Smooth muscle cell (in vitro differentiated cells): ENCODE measurements around the gene OPN1MW3. TPM values are rescaled to one million over a fixed set of nuclear protein-coding genes. Genes with fewer than 3 reads are reported as not detected.
"Not testable (repeated sequence)": the region's sequence is repeated elsewhere in the genome, so short reads cannot be mapped to it uniquely, and the experiment has no call there.

Experiments
- DNase-seq: peaks from one replicate; lab custom pipeline; 2025; ENCODE audit not compliant: unreplicated experiment; lab: John Stamatoyannopoulos, UW
- H2AFZ ChIP-seq: fragments of 200-600 bp; sonication (generic); 2 replicates; pipeline ENCODE4 v1.6.0; 2016; ENCODE audit warnings: antibody characterized with exemption, low read depth, mild to moderate bottlenecking
- H3F3A ChIP-seq: fragments of 200-600 bp; sonication (generic); 2 replicates; pipeline ENCODE4 v1.6.0; 2017; ENCODE audit warnings: antibody characterized with exemption, low read depth
- H3K27ac ChIP-seq: fragments of 200-600 bp; sonication (generic); 2 replicates; pipeline ENCODE4 v1.5.1; 2016; ENCODE audit warnings: low read depth, mild to moderate bottlenecking
- H3K27me3 ChIP-seq: fragments of 200-600 bp; sonication (generic); 2 replicates; pipeline ENCODE4 v1.6.1; 2016; ENCODE audit warnings: low read depth, mild to moderate bottlenecking
- H3K36me3 ChIP-seq: fragments of 200-600 bp; sonication (generic); 2 replicates; pipeline ENCODE4 v1.5.1; 2016; ENCODE audit warnings: low read depth
- H3K4me1 ChIP-seq: fragments of 200-600 bp; sonication (generic); 2 replicates; pipeline ENCODE4 v1.5.1; 2016; ENCODE audit warnings: low read depth
- H3K4me2 ChIP-seq: fragments of 200-600 bp; sonication (generic); 2 replicates; pipeline ENCODE4 v1.6.0; 2016; ENCODE audit warnings: mild to moderate bottlenecking
- H3K4me3 ChIP-seq: fragments of 200-600 bp; sonication (generic); 2 replicates; pipeline ENCODE4 v1.5.1; 2016; ENCODE audit warnings: mild to moderate bottlenecking
- H3K79me2 ChIP-seq: fragments of 200-600 bp; sonication (generic); 2 replicates; pipeline ENCODE4 v1.6.0; 2016; ENCODE audit warnings: low read depth, mild to moderate bottlenecking
- H3K9ac ChIP-seq: fragments of 200-600 bp; sonication (generic); 2 replicates; pipeline ENCODE4 v1.6.0; 2016; ENCODE audit warnings: low read depth
- H3K9me3 ChIP-seq: fragments of 200-600 bp; sonication (generic); replicated peaks from 2 replicates; pipeline ENCODE4 v1.5.1; 2016; ENCODE audit warnings: low read depth
- H4K20me1 ChIP-seq: fragments of 200-600 bp; sonication (generic); 2 replicates; pipeline ENCODE4 v1.6.0; 2016; ENCODE audit warnings: low read depth
- CTCF ChIP-seq: fragments of 200-600 bp; sonication (generic); IDR thresholded peaks from 2 replicates; pipeline ENCODE4 v1.5.1; 2017; ENCODE audit warnings: borderline replicate concordance, mild to moderate bottlenecking, antibody characterized with exemption; ENCODE audit not compliant: insufficient read depth, poor library complexity, severe bottlenecking
- WGBS: methylation state at CpG from one replicate; pipeline ENCODE4 v1.1.7; 2016; ENCODE audit warnings: low lambda C conversion rate; 5-methylcytosine and 5-hydroxymethylcytosine counted together
- polyA plus RNA-seq: library from polyadenylated mRNA; unstranded; fragments of >200 nt; fragmentation: Nextera tagmentation; extraction: Ambion mirVana; gene quantifications from 2 replicates; pipeline ENCODE4 v1.2.1, GENCODE V29; 2016
- total RNA-seq: library from RNA; depleted of rRNA; stranded (reverse); fragments of >200 nt; gene quantifications from 2 replicates; pipeline ENCODE4 v1.2.3, GENCODE V29; 2014

OPN1MW3 gene
- total and polyA plus RNA-seq, 2 experiments from 2014 or later: not detected

DNA sequence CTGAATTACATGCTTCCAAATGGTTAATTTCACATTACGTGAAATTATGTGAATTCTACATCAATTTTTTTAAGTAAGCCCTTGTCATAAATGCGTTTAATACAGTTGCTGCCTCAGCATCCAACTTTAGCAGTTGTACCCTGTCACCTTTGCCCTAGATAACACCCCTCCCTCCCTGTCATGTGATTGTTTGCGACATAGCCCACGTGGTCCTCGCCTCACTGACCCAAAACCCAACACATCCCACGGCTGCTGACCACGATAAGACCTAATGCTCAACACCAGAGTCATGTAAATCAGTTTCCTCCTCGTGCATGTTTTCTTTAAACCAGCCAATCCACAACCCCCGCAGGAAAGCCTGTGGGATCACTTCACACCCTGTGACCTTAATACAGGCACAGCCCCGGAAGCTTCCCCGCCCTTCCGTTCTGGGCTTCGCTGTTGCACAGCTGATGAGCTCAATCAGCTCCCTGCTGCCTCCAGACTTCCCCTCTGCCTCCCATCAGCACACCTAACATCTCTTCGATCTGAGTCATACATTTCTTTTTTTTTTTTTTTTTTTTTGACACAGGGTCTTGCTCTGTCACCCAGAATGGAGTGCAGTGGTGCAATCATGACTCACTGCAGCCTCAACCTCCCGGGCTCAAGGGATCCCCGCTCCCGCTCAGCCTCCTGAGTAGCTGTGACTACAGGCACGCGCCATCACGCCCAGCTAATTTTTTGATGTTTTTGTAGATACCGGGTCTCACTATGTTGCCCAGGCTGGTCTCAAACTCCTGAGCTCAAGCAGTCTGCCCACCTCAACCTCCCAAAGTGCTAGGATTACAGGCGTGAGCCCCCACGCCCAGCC, 27.3 kb downstream of the OPN1MW3 start:
- H3K4me3 ChIP-seq, H4K20me1 ChIP-seq, H3K79me2 ChIP-seq, H3K4me2 ChIP-seq, H3K27ac ChIP-seq, DNase-seq, H3F3A ChIP-seq, H3K36me3 ChIP-seq, H3K4me1 ChIP-seq, H3K27me3 ChIP-seq, H2AFZ ChIP-seq, H3K9me3 ChIP-seq, H3K9ac ChIP-seq: not testable (repeated sequence)
- whole genome bisulfite sequencing: no CpG with 5 or more reads among the region's 23 CpGs

- WGBS: no CpG with 5 or more reads among the region's 10 CpGs
- H3K4me2 ChIP-seq: not testable (repeated sequence)
Measured at GRCh38 chrX:154286406-154286805, 29.0 kb downstream of the OPN1MW3 start.

DNA sequence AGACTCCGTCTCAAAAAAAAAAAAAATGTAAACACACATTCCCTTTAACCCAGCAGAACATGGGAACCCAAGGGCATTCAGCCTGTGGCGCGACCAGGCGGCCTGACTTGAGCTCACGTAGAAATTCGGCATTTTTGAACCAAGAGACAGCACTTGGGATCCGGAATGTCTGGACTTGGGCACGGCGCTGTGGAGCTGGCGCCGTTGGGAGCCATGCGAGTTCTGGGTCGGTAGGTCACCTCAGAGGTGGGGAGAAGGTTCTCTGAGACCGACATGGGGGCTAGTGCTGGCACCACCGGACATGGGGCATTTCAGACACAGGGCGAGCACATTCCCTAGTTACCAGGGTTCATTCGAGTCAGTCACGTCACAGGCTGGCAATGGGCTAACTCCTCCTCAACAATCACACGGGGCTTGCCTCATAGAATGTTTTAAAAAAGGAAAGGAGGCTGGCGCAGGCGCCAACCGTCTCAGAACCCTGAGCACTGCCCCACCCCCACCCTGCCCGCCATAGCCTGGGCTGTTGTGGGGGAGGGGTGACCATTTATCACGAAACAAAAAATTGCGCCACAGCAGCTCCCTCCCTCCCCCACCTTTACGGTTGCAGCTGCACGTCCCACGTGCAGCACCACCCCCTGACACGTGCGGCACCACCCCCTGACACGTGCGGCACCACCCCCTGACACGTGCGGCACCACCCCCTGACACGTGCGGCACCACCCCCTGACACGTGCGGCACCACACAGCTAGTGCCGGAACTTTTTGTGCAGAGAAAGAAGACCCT, 37.6 kb downstream of the OPN1MW3 start, which contains the start of gene TEX28:
Gene TEX28, minus strand, starts transcription at position 334 of the 784 bp plus-strand sequence. CDS start 3,007 bp downstream, outside the sequence.
- Histone ChIP-seq H2AFZ (no peak within 1 kb of the TSS), H3K36me3 (no peaks in the 10 kb centered on the region), H3F3A (no peaks in the 10 kb centered on the region)

More at GRCh38 chrX:154286406-154286805, 29.0 kb downstream of the OPN1MW3 start:
- H3K79me2 ChIP-seq, H3F3A ChIP-seq, H3K36me3 ChIP-seq, H3K9me3 ChIP-seq, H3K27ac ChIP-seq, DNase-seq, H3K4me1 ChIP-seq, H2AFZ ChIP-seq, H3K9ac ChIP-seq, H3K4me3 ChIP-seq, H3K27me3 ChIP-seq, H4K20me1 ChIP-seq: not testable (repeated sequence)

DNA sequence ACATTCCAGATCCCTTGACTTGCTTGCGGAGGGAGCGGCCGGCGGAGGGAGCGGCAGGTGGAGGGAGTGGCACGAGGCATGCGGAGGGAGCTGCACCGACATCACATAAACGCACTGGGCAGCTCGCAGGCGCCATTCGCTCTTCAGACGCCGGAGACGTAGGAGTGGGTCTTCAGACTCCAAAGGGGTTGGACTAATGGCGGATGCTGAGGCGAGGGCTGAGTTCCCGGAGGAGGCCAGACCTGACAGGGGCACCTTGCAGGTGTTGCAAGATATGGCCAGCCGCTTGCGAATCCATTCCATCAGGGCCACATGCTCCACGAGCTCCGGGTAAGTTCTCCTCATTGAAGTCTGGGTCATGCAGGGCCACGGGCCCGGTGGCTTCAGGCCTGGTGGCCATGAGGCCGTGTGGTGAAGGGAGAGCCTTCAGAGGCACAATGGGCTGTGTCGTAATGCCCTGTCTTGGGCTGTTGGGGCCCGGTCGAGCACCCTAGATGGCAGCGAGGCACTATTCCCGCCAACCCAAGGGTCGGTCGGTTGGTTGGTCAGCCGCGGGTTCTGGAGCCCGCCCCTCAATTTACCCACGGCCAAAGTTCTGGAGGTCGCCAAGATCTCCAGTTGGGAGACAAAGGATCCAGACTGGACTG, 38.4 kb downstream of the OPN1MW3 start, which contains the start of gene TKTL1:
Gene TKTL1, plus strand, starts transcription at position 132 of the 647 bp plus-strand sequence. Its CDS starts 65 bp downstream, at position 197.
- H3K4me1 ChIP-seq: no peaks in the 10 kb centered on the region
- H4K20me1 ChIP-seq: no peaks in the 10 kb centered on the region
- H3K27me3 ChIP-seq: no peaks in the 10 kb centered on the region
- H3K79me2 ChIP-seq: no peaks in the 10 kb centered on the region
- no peak within 1 kb of the TSS for H3K4me3 ChIP-seq
- H2AFZ ChIP-seq: no peak within 1 kb of the TSS
- no peak within 1 kb of the TSS for H3K4me2 ChIP-seq
- H3K9ac ChIP-seq: no peak within 1 kb of the TSS
- H3K9me3 ChIP-seq: no peaks in the 10 kb centered on the region
- no peaks in the 10 kb centered on the region for H3F3A ChIP-seq
- no peak for TF ChIP-seq CTCF
- H3K27ac ChIP-seq: no peak within 1 kb of the TSS
- DNase-seq: no peak
- 94% methylated on average over 36 of the region's 37 CpGs for WGBS
- H3K36me3 ChIP-seq: no peaks in the 10 kb centered on the region

More for the DNA sequence above, 37.6 kb downstream of the OPN1MW3 start, which contains the start of gene TEX28:
- H3K4me1 ChIP-seq: no peaks in the 10 kb centered on the region
- no peaks in the 10 kb centered on the region for H3K27me3 ChIP-seq
- 93% methylated on average over 36 of the region's 39 CpGs for WGBS
- no peaks in the 10 kb centered on the region for H4K20me1 ChIP-seq
- H3K4me3 ChIP-seq: no peak within 1 kb of the TSS
- no peak for DNase-seq
- H3K27ac ChIP-seq: no peak within 1 kb of the TSS
- no peaks in the 10 kb centered on the region for H3K79me2 ChIP-seq
- no peak within 1 kb of the TSS for H3K4me2 ChIP-seq
- H3K9ac ChIP-seq: no peak within 1 kb of the TSS
- H3K9me3 ChIP-seq: no peaks in the 10 kb centered on the region
- TF ChIP-seq CTCF: no peak
